ENCODE results near the gene COL5A3.

The COL5A3 gene

GRCh38 chr19:10005632-10006334 lies 4.5 kb downstream of the COL5A3 start:
- POLR2A ChIA-PET: no interaction called here
- CTCF ChIA-PET: interaction anchor here (1.0 kb wide), 1 partner anchor 22 kb away, joined by 4 read pairs; no protein-coding TSS in a partner anchor
- TF ChIP-seq SUZ12 (IDR thresholded peaks at IDR 0.05) (no peak), CTBP1 (IDR thresholded peaks at IDR 0.05; ENCODE audit: borderline replicate concordance) (no peak), NFRKB (IDR thresholded peaks at IDR 0.05) (no peak), ZNF384 (IDR thresholded peaks at IDR 0.05) (no peak), HDGF (IDR thresholded peaks at IDR 0.05; ENCODE audit: borderline replicate concordance) (no peak), TARDBP (IDR thresholded peaks at IDR 0.05) (no peak), FOXM1 (IDR thresholded peaks at IDR 0.05; ENCODE audit: borderline replicate concordance) (no peak), PKNOX1 (IDR thresholded peaks at IDR 0.05) (no peak), BHLHE40 (IDR thresholded peaks at IDR 0.05; ENCODE audit: borderline replicate concordance) (no peak)
- no peak for DNase-seq (ENCODE audit: extremely low spot score)

GRCh38 chr19:10004617-10005016 lies 5.7 kb downstream of the COL5A3 start:
- TF ChIP-seq BHLHE40 (IDR thresholded peaks at IDR 0.05; ENCODE audit: borderline replicate concordance) (no peak), NFRKB (IDR thresholded peaks at IDR 0.05) (no peak), ARNT (IDR thresholded peaks at IDR 0.05) (no peak), PKNOX1 (IDR thresholded peaks at IDR 0.05) (no peak), FOXA1 (IDR thresholded peaks at IDR 0.05) (no peak), FOXK2 (IDR thresholded peaks at IDR 0.05) (no peak), HDGF (IDR thresholded peaks at IDR 0.05; ENCODE audit: borderline replicate concordance) (no peak), SUZ12 (IDR thresholded peaks at IDR 0.05) (no peak), FOXM1 (IDR thresholded peaks at IDR 0.05; ENCODE audit: borderline replicate concordance) (no peak), SP1 (IDR thresholded peaks at IDR 0.05) (no peak), LEF1 (IDR thresholded peaks at IDR 0.05; ENCODE audit: borderline replicate concordance) (no peak), ELF4 (IDR thresholded peaks at IDR 0.05) (no peak), L3MBTL2 (conservative IDR thresholded peaks at IDR 0.05) (no peak), CTBP1 (IDR thresholded peaks at IDR 0.05; ENCODE audit: borderline replicate concordance) (no peak), TARDBP (IDR thresholded peaks at IDR 0.05) (no peak), ZNF384 (IDR thresholded peaks at IDR 0.05) (no peak)
- ChIA-PET POLR2A (no interaction called here), CTCF (no interaction called here)
- DNase-seq (ENCODE audit: extremely low spot score): no peak

GRCh38 chr19:10003271-10003670 lies 7.0 kb downstream of the COL5A3 start:
- TF ChIP-seq SP1 (IDR thresholded peaks at IDR 0.05) (no peak), BHLHE40 (IDR thresholded peaks at IDR 0.05; ENCODE audit: borderline replicate concordance) (no peak), FOXK2 (IDR thresholded peaks at IDR 0.05) (no peak), HDGF (IDR thresholded peaks at IDR 0.05; ENCODE audit: borderline replicate concordance) (no peak), FOXA1 (IDR thresholded peaks at IDR 0.05) (no peak), SUZ12 (IDR thresholded peaks at IDR 0.05) (no peak), TARDBP (IDR thresholded peaks at IDR 0.05) (no peak), NFRKB (IDR thresholded peaks at IDR 0.05) (no peak), CTBP1 (IDR thresholded peaks at IDR 0.05; ENCODE audit: borderline replicate concordance) (no peak), FOXM1 (IDR thresholded peaks at IDR 0.05; ENCODE audit: borderline replicate concordance) (no peak)
- no peak for DNase-seq (ENCODE audit: extremely low spot score)
- POLR2A ChIA-PET: no interaction called here
- CTCF ChIA-PET: no interaction called here

- POLR2A ChIA-PET: no interaction called here
- no peak for TF ChIP-seq FOXK2 (IDR thresholded peaks at IDR 0.05)
- no peak for TF ChIP-seq PKNOX1 (IDR thresholded peaks at IDR 0.05)
- no peak for TF ChIP-seq L3MBTL2 (conservative IDR thresholded peaks at IDR 0.05)
- peak; percentile 32 for DNase-seq (ENCODE audit: extremely low spot score)
- CTCF ChIA-PET: interaction anchor here (0.8 to 2.6 kb wide), 5 partner anchors 14 to 209 kb away, joined by 3 to 10 read pairs (median 3); no protein-coding TSS in a partner anchor
These were observed 8.4 kb downstream of the COL5A3 start for GRCh38 chr19:10001899-10002298.

GRCh38 chr19:10000171-10000826 lies 10.0 kb downstream of the COL5A3 start:
- DNase-seq (ENCODE audit: extremely low spot score): peak; percentile 88
- ChIA-PET POLR2A (interaction anchor here (1.0 kb wide), 1 partner anchor 64 kb away, joined by 3 read pairs; no protein-coding TSS in a partner anchor), CTCF (interaction anchor here (0.6 to 2.6 kb wide), 14 partner anchors 8 to 168 kb away, joined by 3 to 10 read pairs (median 4); partner anchors contain the start of gene COL5A3)
- TF ChIP-seq BHLHE40 (IDR thresholded peaks at IDR 0.05; ENCODE audit: borderline replicate concordance): no peak
- peak; percentile 99 for TF ChIP-seq ZNF384 (IDR thresholded peaks at IDR 0.05)
- no peak for TF ChIP-seq TARDBP (IDR thresholded peaks at IDR 0.05)

GRCh38 chr19:9996541-9996940 lies 13.8 kb downstream of the COL5A3 start:
- DNase-seq (ENCODE audit: extremely low spot score): no peak
- ChIA-PET POLR2A (no interaction called here), CTCF (no interaction called here)
- TF ChIP-seq FOXA1 (IDR thresholded peaks at IDR 0.05): no peak

GRCh38 chr19:9995999-9996398 lies 14.3 kb downstream of the COL5A3 start:
- ChIA-PET CTCF (no interaction called here), POLR2A (no interaction called here)
- no peak for TF ChIP-seq HDGF (IDR thresholded peaks at IDR 0.05; ENCODE audit: borderline replicate concordance)
- no peak for TF ChIP-seq FOXK2 (IDR thresholded peaks at IDR 0.05)
- no peak for TF ChIP-seq TARDBP (IDR thresholded peaks at IDR 0.05)
- no peak for TF ChIP-seq ELF4 (IDR thresholded peaks at IDR 0.05)
- TF ChIP-seq ARNT (IDR thresholded peaks at IDR 0.05): no peak
- no peak for TF ChIP-seq FOXM1 (IDR thresholded peaks at IDR 0.05; ENCODE audit: borderline replicate concordance)
- DNase-seq (ENCODE audit: extremely low spot score): no peak
